ENCODE data around the gene MAPK10. TPM values are rescaled to one million over a fixed set of nuclear protein-coding genes. Genes with fewer than 3 reads are reported as not detected.

The MAPK10 gene
- polyA plus RNA-seq, 2 of the 4 experiments (the other 2 are of a cell fraction), result 1.4 to 3.4 TPM

DNA sequence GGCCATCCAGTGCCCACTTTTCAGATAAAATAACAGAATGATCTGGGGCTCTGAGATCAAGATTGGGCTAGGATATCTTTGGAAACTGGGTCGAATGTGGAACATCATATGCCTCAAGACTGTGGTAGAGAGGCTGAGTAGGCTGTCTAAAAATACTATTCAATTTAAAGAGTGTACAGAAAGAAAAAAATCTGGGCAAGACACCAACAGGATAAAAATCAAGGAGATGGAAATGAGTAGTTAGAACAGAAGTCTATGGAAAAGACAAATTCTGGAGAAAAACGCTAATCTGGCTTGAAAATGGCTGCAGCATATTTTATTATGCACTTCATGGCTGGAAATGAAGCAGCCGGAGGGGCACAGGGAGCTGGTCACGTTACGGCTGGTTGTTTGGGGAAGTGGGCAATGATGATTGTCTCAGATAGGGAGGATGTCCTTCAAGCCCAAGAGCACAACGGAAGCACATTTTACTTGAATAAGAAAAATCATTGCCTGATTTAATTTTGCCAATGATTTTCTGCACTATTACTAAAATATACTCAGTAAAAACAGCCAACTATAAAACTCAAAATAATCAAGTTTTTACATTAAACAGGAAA, 27.1 kb upstream of the MAPK10 start:
- ChIA-PET CTCF (no interaction called here), POLR2A (no interaction called here)
- Histone ChIP-seq H3K27ac (no peak overlapping the region), H3K9me3 (no peaks in the 10 kb centered on the region), H3K4me3 (no peak overlapping the region), H3K4me2 (no peak overlapping the region), H3K4me1 (no peaks in the 10 kb centered on the region)
- ATAC-seq (no peak), DNase-seq (ENCODE audit: low read depth in 1 of 2, low spot score in 1 of 2) (no peak), FAIRE-seq (no peak)
- 68% methylated on average over 6 of the region's 6 CpGs for WGBS (ENCODE audit: missing lambda C conversion rate)
- TF ChIP-seq RNF2 (IDR thresholded peaks at IDR 0.05; ENCODE audit: borderline replicate concordance, low read depth), result no peak
- no peak for TF ChIP-seq NR3C1 (IDR thresholded peaks at IDR 0.05)

DNA sequence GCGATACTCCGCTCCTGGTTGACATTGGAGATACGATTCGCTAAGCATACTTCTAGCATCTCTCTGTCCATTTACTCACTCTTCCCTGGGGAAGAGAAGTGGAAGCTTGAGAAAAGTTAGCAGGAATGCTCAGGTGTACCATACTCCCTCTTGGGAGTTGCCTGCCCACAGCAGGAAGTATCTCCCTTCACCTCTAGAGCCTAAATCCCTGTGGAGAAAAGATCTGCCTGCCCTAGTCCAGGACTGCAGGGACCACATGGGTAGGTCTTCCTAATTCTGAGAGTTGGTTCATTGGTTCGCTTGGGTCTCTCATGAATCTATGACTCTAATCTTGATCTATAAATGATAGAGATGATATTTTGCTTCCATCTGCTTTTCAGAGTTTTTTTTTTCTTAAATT, 26.3 kb upstream of the MAPK10 start:
- WGBS (ENCODE audit: missing lambda C conversion rate), result 94% methylated on average over 5 of the region's 5 CpGs
- ChIA-PET POLR2A (no interaction called here), CTCF (no interaction called here)
- H3K4me1 ChIP-seq, result no peaks in the 10 kb centered on the region
- no peak overlapping the region for H3K4me2 ChIP-seq
- ATAC-seq (no peak), FAIRE-seq (no peak), DNase-seq (ENCODE audit: low read depth in 1 of 2, low spot score in 1 of 2) (no peak)
- TF ChIP-seq, protein P1, sequence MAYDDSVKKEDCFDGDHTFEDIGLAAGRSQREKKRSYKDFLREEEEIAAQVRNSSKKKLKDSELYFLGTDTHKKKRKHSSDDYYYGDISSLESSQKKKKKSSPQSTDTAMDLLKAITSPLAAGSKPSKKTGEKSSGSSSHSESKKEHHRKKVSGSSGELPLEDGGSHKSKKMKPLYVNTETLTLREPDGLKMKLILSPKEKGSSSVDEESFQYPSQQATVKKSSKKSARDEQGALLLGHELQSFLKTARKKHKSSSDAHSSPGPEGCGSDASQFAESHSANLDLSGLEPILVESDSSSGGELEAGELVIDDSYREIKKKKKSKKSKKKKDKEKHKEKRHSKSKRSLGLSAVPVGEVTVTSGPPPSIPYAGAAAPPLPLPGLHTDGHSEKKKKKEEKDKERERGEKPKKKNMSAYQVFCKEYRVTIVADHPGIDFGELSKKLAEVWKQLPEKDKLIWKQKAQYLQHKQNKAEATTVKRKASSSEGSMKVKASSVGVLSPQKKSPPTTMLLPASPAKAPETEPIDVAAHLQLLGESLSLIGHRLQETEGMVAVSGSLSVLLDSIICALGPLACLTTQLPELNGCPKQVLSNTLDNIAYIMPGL (CRISPR knock-in tag; IDR thresholded peaks at IDR 0.05; ENCODE audit: borderline replicate concordance), result no peak
- TF ChIP-seq, protein P2, sequence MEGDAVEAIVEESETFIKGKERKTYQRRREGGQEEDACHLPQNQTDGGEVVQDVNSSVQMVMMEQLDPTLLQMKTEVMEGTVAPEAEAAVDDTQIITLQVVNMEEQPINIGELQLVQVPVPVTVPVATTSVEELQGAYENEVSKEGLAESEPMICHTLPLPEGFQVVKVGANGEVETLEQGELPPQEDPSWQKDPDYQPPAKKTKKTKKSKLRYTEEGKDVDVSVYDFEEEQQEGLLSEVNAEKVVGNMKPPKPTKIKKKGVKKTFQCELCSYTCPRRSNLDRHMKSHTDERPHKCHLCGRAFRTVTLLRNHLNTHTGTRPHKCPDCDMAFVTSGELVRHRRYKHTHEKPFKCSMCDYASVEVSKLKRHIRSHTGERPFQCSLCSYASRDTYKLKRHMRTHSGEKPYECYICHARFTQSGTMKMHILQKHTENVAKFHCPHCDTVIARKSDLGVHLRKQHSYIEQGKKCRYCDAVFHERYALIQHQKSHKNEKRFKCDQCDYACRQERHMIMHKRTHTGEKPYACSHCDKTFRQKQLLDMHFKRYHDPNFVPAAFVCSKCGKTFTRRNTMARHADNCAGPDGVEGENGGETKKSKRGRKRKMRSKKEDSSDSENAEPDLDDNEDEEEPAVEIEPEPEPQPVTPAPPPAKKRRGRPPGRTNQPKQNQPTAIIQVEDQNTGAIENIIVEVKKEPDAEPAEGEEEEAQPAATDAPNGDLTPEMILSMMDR (IDR thresholded peaks at IDR 0.05), result no peak
- TF ChIP-seq KDM1A (IDR thresholded peaks at IDR 0.05; ENCODE audit: low read depth), result no peak
- TF ChIP-seq GATA3 (IDR thresholded peaks at IDR 0.05; ENCODE audit: borderline replicate concordance), result no peak
- no peak for TF ChIP-seq MAFK (IDR thresholded peaks at IDR 0.05; ENCODE audit: partially characterized antibody)
- no peak for TF ChIP-seq ESRRA (IDR thresholded peaks at IDR 0.05; ENCODE audit: borderline replicate concordance, low read length)
- TF ChIP-seq MAZ (IDR thresholded peaks at IDR 0.05; ENCODE audit: borderline replicate concordance, low read depth, low read length), result no peak
- TF ChIP-seq RCOR1 (IDR thresholded peaks at IDR 0.05; ENCODE audit: low read depth, low read length), result no peak
- TF ChIP-seq TP53 (CRISPR knock-in tag; IDR thresholded peaks at IDR 0.05), result no peak
- TF ChIP-seq RNF2 (IDR thresholded peaks at IDR 0.05; ENCODE audit: borderline replicate concordance, low read depth), result no peak
- no peak for TF ChIP-seq HOXA7 (CRISPR knock-in tag; IDR thresholded peaks at IDR 0.05)
- TF ChIP-seq CHD2 (IDR thresholded peaks at IDR 0.05; ENCODE audit: low read length, partially characterized antibody), result no peak
- no peak overlapping the region for H3K4me3 ChIP-seq
- H3K27ac ChIP-seq, result no peak overlapping the region
- no peaks in the 10 kb centered on the region for H3K9me3 ChIP-seq

DNA sequence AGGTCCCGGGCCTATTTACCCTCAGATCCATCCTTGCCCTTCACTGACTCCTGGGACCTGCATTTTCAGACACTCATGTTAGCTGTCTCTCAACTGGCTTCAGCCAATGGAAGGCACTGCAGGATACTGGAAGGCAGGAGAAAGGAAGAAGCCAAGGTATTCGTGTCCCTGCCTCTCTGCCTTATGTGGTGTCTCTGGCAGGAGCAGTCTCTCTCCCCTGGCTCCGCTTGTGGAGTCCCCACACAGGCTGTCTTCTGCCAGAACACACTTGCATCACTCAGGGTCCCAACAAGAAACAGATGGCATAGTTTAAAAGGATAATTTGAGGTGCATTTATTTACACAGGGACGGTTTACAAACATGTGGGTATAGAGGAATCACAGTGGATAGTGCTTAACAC, 21.6 kb upstream of the MAPK10 start:
- TF ChIP-seq EHF (CRISPR knock-in tag; IDR thresholded peaks at IDR 0.05) (no peak), JUNB (IDR thresholded peaks at IDR 0.05) (no peak), JUN (IDR thresholded peaks at IDR 0.05) (no peak), EP300 (IDR thresholded peaks at IDR 0.05) (no peak), RAD21 (conservative IDR thresholded peaks at IDR 0.05 in 1 of 2, IDR thresholded peaks at IDR 0.05 in 1 of 2) (no peak), CBX8 (IDR thresholded peaks at IDR 0.05) (no peak), RFX5 (IDR thresholded peaks at IDR 0.05) (no peak), BHLHE40 (IDR thresholded peaks at IDR 0.05; ENCODE audit: low read depth, low read length) (no peak), ZC3H11A (IDR thresholded peaks at IDR 0.05) (no peak), MAZ (IDR thresholded peaks at IDR 0.05; ENCODE audit: borderline replicate concordance, low read depth, low read length) (no peak), SMC3 (IDR thresholded peaks at IDR 0.05) (no peak), HEYL (CRISPR knock-in tag; IDR thresholded peaks at IDR 0.05) (no peak), ESRRA (IDR thresholded peaks at IDR 0.05; ENCODE audit: borderline replicate concordance, low read length) (no peak), KDM5A (IDR thresholded peaks at IDR 0.05) (no peak)
- TF ChIP-seq, protein P3, sequence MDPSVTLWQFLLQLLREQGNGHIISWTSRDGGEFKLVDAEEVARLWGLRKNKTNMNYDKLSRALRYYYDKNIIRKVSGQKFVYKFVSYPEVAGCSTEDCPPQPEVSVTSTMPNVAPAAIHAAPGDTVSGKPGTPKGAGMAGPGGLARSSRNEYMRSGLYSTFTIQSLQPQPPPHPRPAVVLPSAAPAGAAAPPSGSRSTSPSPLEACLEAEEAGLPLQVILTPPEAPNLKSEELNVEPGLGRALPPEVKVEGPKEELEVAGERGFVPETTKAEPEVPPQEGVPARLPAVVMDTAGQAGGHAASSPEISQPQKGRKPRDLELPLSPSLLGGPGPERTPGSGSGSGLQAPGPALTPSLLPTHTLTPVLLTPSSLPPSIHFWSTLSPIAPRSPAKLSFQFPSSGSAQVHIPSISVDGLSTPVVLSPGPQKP (IDR thresholded peaks at IDR 0.05; ENCODE audit: low read depth, low read length), result no peak
- TF ChIP-seq, protein P4, sequence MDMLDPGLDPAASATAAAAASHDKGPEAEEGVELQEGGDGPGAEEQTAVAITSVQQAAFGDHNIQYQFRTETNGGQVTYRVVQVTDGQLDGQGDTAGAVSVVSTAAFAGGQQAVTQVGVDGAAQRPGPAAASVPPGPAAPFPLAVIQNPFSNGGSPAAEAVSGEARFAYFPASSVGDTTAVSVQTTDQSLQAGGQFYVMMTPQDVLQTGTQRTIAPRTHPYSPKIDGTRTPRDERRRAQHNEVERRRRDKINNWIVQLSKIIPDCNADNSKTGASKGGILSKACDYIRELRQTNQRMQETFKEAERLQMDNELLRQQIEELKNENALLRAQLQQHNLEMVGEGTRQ (IDR thresholded peaks at IDR 0.05), result no peak
- ChIA-PET CTCF (no interaction called here), POLR2A (no interaction called here)
- DNase-seq (ENCODE audit: low read depth in 1 of 2, low spot score in 1 of 2) (no peak), ATAC-seq (no peak), FAIRE-seq (no peak)
- WGBS (ENCODE audit: missing lambda C conversion rate), result 78% methylated on average over 3 of the region's 4 CpGs
- H3K4me3 ChIP-seq, result no peak overlapping the region
- H3K27ac ChIP-seq, result no peak overlapping the region
- no peak overlapping the region for H3K4me2 ChIP-seq
- no peaks in the 10 kb centered on the region for H3K9me3 ChIP-seq
- H3K4me1 ChIP-seq, result no peaks in the 10 kb centered on the region
